Renal pelvis (tissue), 12 donors: ENCODE data around the gene AMDHD2. TPM values are rescaled to one million over a fixed set of nuclear protein-coding genes. Genes with fewer than 3 reads are reported as not detected.
"Not testable (repeated sequence)": the region's sequence is repeated elsewhere in the genome, so short reads cannot be mapped to it uniquely, and the experiment has no call there.

Experiments
- DNase-seq: peaks from one replicate; pipeline ENCODE4 v3.0.0-alpha.2; 2013
- long read RNA-seq, 16 experiments: transcript quantifications; one replicate each; lab custom pipeline, GENCODE V29; 2026
- polyA plus RNA-seq, 3 donors: library from polyadenylated mRNA; unstranded; fragments of 120-200 nt; gene quantifications; one replicate each; pipeline ENCODE4 v1.2.1, GENCODE V29; 2013; ENCODE audit not compliant: insufficient read length in 3 of 3

The AMDHD2 gene, protein sequence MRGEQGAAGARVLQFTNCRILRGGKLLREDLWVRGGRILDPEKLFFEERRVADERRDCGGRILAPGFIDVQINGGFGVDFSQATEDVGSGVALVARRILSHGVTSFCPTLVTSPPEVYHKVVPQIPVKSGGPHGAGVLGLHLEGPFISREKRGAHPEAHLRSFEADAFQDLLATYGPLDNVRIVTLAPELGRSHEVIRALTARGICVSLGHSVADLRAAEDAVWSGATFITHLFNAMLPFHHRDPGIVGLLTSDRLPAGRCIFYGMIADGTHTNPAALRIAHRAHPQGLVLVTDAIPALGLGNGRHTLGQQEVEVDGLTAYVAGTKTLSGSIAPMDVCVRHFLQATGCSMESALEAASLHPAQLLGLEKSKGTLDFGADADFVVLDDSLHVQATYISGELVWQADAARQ
- polyA plus RNA-seq: 10 to 100 TPM; 33.7 to 47.0 (median 38.5) TPM
- long read RNA-seq, donor 1, transcript AMDHD2-201 (11 exons, 1,459 nt): major isoform, 5 of 10 reads
- long read RNA-seq, donor 1, partial matches to known transcripts: 0 of 10 reads
- long read RNA-seq, donor 1, other reads (novel, unspliced or antisense): 0 of 10 reads
- long read RNA-seq, donor 2, partial matches to known transcripts: 0 of 8 reads
- long read RNA-seq, donor 2, other reads (novel, unspliced or antisense): 0 of 8 reads
- long read RNA-seq, donor 3, partial matches to known transcripts: 0 of 7 reads
- long read RNA-seq, donor 3, other reads (novel, unspliced or antisense): 0 of 7 reads
- long read RNA-seq, donor 4, partial matches to known transcripts: 0 of 5 reads
- long read RNA-seq, donor 4, other reads (novel, unspliced or antisense): 0 of 5 reads
- long read RNA-seq, donor 5, partial matches to known transcripts: 0 of 5 reads
- long read RNA-seq, donor 5, other reads (novel, unspliced or antisense): 0 of 5 reads
- long read RNA-seq, donor 6, partial matches to known transcripts: 0 of 7 reads
- long read RNA-seq, donor 6, other reads (novel, unspliced or antisense): 0 of 7 reads
- long read RNA-seq, donor 7, partial matches to known transcripts: 0 of 7 reads
- long read RNA-seq, donor 7, other reads (novel, unspliced or antisense): 0 of 7 reads
- long read RNA-seq, donor 8, partial matches to known transcripts: 0 of 3 reads
- long read RNA-seq, donor 8, other reads (novel, unspliced or antisense): 0 of 3 reads
- long read RNA-seq, donor 9, partial matches to known transcripts: 0 of 11 reads
- long read RNA-seq, donor 9, other reads (novel, unspliced or antisense): 0 of 11 reads
- long read RNA-seq, donor 10, partial matches to known transcripts: 0 of 8 reads
- long read RNA-seq, donor 10, other reads (novel, unspliced or antisense): 0 of 8 reads
- long read RNA-seq, donor 11, partial matches to known transcripts: 0 of 9 reads
- long read RNA-seq, donor 11, other reads (novel, unspliced or antisense): 0 of 9 reads
- long read RNA-seq, donor 12, transcript AMDHD2-205 (2 exons, 859 nt): major isoform, 5 of 11 reads
- long read RNA-seq, donor 12, partial matches to known transcripts: 0 of 11 reads
- long read RNA-seq, donor 12, other reads (novel, unspliced or antisense): 0 of 11 reads
- long read RNA-seq, donor 13, partial matches to known transcripts: 0 of 7 reads
- long read RNA-seq, donor 13, other reads (novel, unspliced or antisense): 0 of 7 reads
- long read RNA-seq, donor 14: 0 reads
- long read RNA-seq, donor 15: 0 reads
- long read RNA-seq, donor 16, transcript AMDHD2-201 (11 exons, 1,459 nt): major isoform, 6 of 12 reads
- long read RNA-seq, donor 16, partial matches to known transcripts: 0 of 12 reads
- long read RNA-seq, donor 16, other reads (novel, unspliced or antisense): 0 of 12 reads

DNA sequence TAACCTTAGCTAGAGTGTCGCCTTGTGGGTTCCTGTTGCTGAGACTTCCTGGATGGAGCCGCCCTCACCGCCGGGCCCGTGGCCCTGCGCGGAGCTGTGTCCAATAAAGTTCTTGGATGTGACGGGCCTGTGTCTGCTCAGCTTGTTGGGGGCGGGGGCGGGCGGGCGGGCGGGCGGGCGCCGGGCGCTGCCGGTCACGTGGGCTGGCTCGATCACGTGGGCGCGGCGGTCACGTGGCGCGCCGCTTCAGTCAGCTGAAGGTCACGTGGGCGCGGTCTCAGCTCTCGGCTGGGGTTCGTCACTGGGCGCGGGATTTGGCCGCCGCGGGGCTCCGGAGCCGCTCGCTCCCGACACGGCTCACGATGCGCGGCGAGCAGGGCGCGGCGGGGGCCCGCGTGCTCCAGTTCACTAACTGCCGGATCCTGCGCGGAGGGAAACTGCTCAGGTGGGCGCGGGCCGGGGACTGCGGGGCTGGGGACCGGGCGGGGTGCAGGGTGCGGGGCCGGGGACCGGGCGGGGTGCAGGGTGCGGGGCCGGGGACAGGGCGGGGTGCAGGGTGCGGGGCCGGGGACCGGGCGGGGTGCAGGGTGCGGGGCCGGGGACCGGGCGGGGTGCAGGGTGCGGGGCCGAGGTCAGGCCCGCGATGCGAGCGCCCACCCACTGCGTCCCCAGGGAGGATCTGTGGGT is at the start of gene AMDHD2:
AMDHD2 (plus strand) TSS at position 275 of the 687 bp plus-strand sequence; CDS start at position 363, 88 bp downstream.
- peak; percentile 88 for DNase-seq

DNA sequence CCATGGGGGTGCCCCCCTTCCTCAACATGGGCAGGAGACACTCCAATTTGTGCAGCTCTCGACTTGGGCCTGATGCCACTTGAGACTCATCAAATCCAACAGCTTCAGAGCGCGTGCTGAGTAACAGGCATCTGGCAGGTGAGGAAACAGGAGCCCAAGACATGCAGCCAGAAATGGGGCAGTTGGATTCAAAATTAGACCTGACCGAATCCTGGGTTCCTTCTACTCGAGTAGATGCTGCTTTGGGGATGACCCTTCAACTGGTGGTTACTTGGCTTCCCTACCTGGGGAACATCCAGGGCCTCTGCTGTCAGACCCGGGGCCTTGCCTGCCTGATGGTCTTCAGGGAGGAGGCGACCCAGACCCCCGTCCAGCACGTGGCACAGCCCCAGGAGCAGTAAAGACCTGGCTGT is 49.6 kb upstream of the AMDHD2 start:
- no peak for DNase-seq

DNA sequence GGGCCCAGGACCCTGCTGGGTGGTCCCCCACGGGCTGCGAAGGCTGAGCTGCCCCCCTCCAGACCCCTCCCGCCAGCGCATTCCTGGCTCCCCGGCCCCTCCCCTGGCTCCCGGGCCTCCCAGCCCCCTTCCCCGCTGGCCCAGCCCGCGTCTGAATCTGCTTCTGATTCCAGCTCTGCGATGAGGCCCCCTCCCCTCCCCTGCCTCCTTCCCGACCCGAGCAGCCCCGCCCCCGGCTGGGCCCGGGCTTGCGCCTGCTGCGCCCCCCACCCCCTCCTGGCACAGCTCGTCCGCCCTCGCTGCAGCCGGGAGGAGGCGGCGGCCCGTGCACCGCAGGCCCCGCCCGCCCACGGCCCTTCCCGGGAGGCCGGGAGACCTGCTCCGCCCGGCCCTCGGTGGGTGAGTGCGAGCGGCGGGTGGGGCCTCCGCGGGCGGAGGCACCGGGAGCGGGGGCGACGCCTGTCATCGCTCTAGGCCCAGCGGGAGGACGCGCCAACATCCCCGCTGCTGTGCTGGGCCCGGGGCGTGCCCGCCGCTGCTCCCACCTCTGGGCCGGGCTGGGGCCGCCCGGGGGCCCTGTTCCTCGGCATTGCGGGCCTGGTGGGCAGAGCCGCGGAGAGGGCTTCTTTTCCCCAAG is 49.0 kb upstream of the AMDHD2 start, which contains the start of gene NTN3:
NTN3 (plus strand) TSS at position 282 of the 637 bp plus-strand sequence. CDS start 405 bp downstream, outside the sequence.
- peak; percentile 80 for DNase-seq

DNA sequence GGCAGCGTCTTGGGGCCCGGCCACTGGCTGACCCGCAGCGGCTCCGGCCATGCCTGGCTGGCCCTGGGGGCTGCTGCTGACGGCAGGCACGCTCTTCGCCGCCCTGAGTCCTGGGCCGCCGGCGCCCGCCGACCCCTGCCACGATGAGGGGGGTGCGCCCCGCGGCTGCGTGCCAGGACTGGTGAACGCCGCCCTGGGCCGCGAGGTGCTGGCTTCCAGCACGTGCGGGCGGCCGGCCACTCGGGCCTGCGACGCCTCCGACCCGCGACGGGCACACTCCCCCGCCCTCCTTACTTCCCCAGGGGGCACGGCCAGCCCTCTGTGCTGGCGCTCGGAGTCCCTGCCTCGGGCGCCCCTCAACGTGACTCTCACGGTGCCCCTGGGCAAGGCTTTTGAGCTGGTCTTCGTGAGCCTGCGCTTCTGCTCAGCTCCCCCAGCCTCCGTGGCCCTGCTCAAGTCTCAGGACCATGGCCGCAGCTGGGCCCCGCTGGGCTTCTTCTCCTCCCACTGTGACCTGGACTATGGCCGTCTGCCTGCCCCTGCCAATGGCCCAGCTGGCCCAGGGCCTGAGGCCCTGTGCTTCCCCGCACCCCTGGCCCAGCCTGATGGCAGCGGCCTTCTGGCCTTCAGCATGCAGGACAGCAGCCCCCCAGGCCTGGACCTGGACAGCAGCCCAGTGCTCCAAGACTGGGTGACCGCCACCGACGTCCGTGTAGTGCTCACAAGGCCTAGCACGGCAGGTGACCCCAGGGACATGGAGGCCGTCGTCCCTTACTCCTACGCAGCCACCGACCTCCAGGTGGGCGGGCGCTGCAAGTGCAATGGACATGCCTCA is 48.3 kb upstream of the AMDHD2 start:
- DNase-seq: no peak

DNA sequence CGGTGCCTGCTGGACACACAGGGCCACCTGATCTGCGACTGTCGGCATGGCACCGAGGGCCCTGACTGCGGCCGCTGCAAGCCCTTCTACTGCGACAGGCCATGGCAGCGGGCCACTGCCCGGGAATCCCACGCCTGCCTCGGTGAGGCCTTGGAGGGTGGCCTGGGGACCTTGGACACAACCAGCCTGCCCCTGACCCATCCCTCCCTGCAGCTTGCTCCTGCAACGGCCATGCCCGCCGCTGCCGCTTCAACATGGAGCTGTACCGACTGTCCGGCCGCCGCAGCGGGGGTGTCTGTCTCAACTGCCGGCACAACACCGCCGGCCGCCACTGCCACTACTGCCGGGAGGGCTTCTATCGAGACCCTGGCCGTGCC is 47.7 kb upstream of the AMDHD2 start:
- DNase-seq: no peak

DNA sequence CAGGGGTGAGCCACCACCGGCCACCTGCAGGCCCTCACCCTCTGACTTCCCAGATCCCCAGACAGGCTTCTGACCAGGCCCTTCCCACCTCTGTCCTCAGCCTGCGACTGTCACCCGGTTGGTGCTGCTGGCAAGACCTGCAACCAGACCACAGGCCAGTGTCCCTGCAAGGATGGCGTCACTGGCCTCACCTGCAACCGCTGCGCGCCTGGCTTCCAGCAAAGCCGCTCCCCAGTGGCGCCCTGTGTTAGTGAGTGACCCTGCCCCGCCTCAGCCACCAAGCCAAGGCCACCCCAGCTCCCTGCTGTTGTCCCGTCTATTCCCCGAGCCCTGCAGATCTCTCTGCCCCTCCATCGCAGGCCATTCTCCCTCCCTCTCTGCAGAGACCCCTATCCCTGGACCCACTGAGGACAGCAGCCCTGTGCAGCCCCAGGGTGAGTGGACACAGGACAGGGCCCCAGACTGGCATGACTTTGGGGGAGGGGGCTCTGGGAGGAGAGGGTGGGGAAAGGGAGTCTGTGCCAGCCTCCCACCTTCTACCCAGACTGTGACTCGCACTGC is 47.2 kb upstream of the AMDHD2 start:
- no peak for DNase-seq

DNA sequence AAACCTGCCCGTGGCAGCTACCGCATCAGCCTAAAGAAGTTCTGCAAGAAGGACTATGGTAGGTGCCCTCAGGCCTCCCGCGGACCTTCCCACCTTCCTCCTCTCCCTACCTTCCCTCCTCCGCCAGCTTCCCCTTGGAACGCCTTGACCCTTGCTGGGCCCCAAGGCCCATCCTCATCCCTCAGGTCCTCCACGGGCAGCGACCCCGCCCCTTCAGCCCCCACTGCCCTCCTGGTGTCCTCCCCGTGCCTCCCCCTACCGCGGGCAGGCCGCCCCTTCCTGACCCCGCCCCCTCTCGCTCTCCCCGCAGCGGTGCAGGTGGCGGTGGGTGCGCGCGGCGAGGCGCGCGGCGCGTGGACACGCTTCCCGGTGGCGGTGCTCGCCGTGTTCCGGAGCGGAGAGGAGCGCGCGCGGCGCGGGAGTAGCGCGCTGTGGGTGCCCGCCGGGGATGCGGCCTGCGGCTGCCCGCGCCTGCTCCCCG is 46.7 kb upstream of the AMDHD2 start:
- no peak for DNase-seq

DNA sequence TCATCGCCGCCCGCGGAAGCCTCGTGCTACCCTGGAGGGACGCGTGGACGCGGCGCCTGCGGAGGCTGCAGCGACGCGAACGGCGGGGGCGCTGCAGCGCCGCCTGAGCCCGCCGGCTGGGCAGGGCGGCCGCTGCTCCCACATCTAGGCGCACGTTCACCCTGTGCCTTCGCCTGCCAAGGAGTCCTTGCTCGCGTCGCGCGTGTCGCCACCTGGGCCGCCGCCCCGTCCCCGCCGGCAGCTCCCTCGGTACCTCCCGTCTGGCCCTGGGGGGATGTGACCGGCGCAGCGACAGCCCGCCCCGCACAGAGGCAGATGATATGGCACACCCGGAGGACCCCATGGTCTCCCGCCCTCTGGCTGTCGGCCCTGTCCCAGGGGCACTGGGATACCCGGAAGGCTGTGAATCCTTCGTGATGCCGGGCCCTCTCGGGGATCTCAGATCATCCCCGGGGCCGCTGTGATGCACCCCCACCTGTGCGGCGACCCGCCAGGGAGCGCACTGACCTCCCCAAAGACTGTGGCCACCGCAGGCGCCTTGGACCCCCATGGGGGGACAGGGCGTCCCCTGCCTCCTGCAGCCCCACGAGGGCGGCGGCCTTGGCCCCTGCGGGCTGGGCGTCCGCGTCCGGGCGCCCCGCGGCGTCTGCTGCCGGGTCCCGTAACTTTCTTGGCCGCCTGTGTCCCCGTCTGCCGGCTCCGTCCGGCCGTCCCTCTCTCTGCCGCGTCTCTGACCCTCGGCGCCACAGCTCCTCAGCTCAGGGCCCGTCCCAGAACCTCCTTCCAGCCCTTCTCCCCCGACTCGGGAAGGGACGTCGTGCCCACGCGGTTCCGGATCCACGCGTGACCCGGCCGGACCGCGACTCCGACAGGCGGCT is 45.9 kb upstream of the AMDHD2 start:
- no peak for DNase-seq

DNA sequence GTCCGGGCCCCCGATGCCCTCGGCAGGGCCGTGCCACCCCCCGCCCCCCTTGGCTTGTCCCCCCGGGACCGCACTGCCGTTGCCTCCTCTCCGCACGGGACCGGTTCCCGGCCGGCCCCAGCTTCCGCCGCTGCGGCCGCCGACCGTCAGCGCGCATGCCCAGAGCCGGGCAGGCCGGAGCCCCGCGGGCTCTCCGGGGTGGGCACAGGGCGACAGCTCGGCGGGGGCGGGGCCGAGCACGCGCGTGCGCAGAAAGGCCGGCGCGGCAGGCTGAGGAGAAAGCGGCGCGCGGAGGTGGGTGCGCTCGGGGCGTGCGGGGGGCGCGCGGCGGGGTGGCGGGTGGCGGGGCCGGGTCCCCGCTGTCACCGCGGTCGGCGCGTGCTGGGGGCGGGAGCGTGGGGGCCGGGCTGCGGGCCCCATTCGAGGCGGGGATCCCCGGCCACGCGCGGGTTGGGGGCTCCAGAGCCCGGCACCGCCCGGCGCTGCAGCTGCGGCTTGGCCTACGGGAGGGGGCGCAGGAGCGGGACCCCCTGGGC is 45.2 kb upstream of the AMDHD2 start, which contains the start of gene TBC1D24:
TBC1D24 (plus strand) TSS at position 251 of the 536 bp plus-strand sequence. CDS start 21,022 bp downstream, outside the sequence.
- DNase-seq: peak; percentile 87

DNA sequence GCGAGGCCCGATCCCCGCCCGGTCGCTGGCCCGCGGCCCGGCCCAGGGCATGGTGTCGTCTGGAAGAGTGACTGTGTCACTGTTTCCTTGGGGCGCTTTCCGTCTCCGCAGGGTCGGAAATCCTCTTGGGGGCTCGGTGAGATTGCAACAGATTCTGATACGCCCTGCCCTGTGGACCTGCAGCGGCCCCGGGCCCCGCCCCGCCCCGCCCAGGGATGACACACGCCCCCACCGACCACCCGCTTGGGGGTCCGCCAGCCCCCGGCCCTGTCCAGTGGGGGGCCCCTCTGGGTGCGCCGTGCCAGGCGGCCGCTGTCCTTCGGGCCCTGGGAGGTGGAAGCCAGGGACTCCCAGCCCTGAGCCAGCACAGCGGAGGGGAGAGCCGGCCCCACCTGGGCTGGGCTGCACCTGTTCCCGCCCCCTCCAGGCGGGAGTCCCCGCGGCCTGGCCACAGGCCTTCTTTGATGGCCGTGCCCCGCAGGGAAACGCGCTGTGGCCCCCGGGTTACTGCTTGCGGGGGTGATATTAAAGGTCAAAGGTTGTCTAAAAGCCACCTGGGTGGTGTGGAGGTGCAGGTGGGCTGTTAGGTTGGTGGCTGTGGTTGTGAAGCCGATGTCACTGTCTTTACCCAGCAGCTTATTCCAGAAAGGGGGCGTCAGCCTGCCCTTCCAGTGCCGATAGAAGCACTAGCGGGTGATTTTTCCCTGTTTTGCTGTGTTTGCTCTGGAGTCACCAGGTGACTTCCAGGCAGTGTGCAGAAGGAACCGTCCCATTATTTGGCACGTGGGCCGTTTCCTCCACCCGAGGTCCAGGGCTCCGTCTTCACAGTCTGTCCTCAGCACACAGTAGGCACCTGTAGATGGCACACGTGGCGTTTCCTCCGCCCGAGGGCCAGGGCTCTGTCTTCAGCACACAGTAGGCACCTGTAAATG is 44.5 kb upstream of the AMDHD2 start:
- DNase-seq: no peak

DNA sequence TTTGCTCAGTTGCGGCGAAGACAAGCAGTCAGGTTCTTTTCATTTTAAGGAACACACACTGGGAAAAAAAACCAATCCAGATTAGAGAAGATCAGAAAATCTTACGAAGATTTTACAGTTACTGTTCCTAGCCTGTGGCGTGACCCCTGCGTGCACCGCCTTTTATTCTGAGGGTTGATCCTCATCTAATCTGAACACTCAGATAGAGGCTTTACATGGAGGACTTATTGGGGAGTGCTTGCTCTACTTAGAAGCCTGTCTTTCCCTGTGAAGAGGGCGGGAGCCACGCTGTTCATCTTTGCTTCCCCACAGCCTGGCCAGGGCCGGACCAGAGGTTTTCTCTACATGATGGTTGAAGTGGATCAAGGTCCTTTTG is 43.8 kb upstream of the AMDHD2 start:
- DNase-seq: no peak

DNA sequence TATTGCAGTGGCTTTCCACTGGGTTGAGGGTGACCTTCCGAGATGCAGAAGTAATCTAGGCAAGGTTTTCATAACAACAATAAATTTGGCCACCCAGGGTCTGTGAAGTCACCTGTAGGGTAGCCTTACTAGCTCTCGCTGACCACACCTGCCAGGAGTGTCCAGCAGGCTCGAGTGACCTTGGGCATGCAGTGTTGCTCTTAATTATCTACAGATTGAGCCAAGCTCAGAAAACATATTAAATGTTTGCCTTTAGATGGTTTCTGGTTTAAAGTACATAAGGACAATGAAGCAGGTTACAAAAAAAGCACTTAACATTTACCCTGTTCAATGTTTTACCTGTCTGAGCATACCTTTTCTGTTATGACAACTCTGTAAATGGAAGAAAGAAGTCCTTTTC is 43.4 kb upstream of the AMDHD2 start:
- DNase-seq: no peak

DNA sequence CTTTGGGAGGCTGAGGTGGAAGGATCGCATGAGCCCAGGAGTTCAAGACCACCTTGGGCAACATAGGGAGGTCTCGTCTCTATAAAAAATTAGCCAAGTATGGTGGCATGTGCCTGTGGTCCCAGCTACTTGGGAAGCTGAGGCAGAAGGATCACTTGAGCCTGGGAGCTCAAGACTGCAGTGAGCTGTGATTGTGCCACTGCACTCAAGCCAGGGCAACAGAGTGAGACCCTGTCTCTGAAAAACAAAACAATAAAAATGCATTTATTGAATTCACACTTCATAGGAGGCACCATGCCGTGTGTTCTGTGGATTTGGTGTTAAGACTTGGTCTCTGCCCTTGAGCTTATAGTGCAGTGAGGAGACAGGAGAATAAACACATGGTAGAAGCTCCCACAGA is 42.8 kb upstream of the AMDHD2 start:
- no peak for DNase-seq

DNA sequence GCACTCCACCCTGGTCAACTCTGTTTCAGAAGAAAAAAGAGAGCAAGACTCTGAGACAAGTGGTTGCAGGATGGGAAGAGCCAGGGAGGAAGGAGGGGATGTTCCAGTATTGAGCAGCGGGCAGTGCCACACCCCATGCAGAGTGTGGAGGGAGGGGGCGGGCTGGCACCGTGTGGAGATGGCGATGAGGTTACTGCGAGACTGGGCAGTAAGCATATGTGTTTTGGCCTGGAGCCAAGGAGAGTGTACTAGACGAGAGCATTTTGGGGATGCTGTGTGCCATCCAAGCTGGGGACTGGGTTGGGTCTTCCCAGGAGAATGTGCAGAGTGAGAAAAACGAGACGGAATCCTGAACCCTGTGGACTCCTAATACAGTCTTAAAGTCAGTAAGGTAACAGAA is 41.9 kb upstream of the AMDHD2 start:
- DNase-seq: no peak

DNA sequence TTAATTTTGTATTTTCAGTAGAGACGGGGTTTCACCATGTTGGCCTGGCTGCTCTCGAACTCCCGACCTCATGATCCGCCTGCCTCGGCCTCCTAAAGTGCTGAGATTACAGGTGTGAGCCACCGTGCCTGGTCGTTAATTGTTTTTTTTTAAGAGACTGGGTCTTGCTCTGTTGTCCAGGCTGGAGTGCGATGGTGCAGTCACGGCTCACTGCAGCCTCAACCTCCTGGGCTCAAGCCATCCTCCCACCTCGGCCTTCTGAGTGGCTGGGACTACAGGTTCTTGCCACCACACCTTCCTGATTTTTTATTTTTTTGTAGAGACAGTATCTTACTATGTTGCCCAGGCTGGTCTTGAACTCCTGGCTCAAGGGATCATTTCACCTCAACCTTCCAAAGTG is 40.2 kb upstream of the AMDHD2 start:
- not testable (repeated sequence) for DNase-seq
